Measurements from ENCODE around the gene KATNB1.

DNA sequence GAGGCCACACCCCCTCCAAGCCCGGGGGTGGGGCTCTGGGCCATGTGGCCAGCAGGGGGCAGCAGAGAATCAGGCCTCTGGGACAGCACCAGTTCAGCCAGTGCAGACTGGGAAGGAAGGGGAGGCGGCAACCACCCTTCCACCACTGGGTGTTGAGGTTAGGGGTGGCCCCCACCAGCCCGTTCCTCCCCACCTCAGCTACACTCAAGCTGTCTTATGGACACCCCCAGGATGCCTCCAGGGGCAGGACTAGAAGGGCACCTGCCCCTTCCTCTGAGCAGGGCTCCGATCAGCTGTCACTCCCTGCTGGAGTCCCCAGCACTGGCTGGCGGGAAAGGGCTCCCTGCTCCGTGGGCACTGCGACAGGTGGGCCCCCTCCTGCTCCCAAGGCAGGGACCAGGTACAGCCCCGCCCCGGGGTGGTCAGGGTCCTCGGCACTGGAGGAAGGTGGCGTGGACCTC lies 21.8 kb downstream of the KATNB1 start:
- TF ChIP-seq, protein P1, sequence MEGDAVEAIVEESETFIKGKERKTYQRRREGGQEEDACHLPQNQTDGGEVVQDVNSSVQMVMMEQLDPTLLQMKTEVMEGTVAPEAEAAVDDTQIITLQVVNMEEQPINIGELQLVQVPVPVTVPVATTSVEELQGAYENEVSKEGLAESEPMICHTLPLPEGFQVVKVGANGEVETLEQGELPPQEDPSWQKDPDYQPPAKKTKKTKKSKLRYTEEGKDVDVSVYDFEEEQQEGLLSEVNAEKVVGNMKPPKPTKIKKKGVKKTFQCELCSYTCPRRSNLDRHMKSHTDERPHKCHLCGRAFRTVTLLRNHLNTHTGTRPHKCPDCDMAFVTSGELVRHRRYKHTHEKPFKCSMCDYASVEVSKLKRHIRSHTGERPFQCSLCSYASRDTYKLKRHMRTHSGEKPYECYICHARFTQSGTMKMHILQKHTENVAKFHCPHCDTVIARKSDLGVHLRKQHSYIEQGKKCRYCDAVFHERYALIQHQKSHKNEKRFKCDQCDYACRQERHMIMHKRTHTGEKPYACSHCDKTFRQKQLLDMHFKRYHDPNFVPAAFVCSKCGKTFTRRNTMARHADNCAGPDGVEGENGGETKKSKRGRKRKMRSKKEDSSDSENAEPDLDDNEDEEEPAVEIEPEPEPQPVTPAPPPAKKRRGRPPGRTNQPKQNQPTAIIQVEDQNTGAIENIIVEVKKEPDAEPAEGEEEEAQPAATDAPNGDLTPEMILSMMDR (IDR thresholded peaks at IDR 0.05 in 2 of 3, conservative IDR thresholded peaks at IDR 0.05 in 1 of 3; ENCODE audit: borderline replicate concordance in 1 of 3, insufficient read depth in 1 of 3, low read depth in 2 of 3, low read length in 2 of 3): peak; percentile 92 to 97 (median 93)
- TF ChIP-seq, protein P2, sequence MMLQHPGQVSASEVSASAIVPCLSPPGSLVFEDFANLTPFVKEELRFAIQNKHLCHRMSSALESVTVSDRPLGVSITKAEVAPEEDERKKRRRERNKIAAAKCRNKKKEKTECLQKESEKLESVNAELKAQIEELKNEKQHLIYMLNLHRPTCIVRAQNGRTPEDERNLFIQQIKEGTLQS (IDR thresholded peaks at IDR 0.05): no peak
